GM15510 (cell line): ENCODE results near the gene PCDH9.

Source experiments
- POLR2A ChIP-seq: IDR thresholded peaks from 3 replicates; pipeline ENCODE4 v1.6.1; 2011; ENCODE audit warnings: borderline replicate concordance; ENCODE audit not compliant: insufficient read length; ENCODE audit errors: extremely low read depth

Gene PCDH9

DNA sequence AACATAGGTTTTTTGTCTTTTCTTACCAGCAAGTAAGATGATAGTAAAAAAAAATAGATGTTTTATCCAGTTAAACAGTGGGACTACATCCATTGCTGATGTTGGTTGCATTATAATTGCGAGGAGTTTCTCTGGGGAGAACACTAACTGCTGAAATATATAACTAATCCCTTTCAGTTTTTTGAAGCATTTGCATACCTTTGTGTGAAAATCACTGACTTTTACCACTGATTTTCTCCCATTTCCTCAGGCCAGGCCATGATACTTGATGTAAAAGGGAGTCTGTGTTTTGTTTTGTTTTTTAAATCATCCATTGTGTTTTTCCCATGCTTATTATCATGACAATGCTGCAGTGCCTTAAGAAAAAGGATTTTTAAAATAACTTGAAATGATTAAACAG, 699.5 kb downstream of the PCDH9 start:
- no peak for TF ChIP-seq POLR2A

DNA sequence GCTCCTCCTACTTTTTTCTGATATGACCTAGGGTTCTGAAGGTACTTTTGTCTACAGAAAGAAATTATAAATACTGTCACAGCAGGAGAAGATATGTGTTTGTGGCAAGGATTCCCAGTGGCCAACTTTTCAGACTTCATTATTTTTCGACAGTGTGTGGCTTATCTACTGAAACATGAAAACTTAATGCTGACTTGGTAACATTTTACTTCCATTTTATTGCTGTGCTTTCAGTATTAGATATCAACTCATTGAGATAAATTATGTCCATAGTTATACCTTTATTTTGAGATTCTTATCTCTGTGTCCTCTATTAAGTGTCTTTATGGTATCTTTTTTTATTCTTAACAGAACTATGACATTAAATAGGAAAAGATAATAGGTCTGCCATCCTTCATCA, 700.0 kb downstream of the PCDH9 start:
- TF ChIP-seq POLR2A, result no peak

DNA sequence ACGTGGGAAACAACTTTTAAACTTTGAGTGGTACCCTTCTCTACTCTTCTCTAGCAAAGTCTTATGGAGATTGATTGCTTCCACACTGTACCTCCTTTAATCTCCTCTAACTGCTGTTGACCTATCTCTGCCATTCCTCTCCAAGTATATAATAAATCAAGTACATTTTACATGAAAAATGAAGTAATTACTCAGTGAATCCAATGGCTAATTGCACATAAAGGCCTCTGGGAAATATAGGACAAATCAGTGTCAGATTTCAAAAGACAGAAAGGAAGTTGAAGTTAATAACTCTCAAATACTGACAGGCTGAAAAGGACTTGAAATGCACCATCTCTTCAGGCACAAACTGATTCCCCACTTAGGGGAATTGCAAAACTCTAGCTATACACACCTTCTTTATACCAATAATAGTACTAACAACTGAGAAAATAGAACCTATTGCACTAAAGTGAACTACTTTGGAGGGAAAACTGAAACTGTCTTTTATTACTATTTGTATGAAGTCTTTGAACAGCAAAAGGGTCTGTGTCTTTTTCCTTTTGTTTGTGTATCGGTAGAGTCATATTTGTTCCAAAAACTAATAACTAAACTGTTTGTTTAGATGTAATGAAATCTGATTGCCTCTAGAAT, 701.1 kb downstream of the PCDH9 start:
- TF ChIP-seq POLR2A, result no peak

DNA sequence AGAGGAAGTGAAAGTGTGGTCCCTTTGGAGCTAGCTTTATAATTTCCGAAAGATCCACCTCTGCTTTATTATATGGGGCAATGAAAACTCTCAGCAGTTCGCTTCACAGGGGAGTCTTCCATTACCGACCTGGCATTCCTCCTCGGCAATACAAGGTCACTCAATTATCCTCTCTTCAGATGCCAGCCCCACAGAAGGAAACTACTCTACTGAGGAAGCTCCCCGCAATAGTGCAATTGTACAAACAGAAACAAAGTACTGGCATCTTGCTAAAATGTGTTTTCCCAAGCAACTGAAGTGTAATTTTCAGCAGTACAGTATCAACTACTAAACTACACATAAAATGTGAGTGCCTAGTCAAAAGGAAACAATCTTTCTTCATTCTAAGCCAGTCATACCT, 702.0 kb downstream of the PCDH9 start:
- TF ChIP-seq POLR2A, result no peak

DNA sequence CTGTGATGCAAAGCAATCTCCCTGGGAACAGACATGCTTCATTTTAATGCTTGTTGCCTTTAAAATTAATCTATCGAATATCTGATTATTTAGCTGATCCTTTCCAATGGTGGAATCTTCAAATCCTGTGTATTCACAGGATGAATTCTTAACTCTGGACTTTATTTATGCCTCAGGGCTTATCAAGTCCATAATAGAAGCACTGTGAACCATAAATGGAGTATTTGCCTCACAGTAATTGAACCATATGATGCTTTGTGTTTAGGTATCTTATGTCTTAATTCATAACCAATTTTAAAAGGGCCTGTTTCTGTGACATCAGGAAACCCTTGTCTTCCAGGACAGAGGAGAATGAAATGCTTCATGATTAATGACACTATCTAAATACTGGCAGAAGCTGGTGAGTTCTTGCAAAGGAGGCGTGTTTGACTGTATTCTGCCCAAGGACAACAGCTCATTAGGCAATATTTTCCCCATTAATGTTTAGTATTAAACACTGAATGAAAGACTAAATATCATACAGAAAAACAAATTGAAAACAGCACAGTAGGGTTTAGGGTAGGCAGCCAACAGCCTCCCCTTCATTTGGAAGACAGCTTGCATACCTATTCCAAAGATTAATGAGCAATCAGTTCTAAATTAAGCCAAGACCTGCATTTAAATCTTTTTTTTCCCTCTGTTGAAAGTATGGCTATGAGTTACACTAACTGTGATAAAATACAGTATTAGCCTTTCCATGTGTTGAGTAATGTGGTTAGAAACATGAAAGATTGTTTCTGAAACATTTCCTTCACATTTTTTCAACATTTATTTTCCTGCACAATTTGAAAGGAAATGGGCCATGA, 709.4 kb downstream of the PCDH9 start:
- no peak for TF ChIP-seq POLR2A

DNA sequence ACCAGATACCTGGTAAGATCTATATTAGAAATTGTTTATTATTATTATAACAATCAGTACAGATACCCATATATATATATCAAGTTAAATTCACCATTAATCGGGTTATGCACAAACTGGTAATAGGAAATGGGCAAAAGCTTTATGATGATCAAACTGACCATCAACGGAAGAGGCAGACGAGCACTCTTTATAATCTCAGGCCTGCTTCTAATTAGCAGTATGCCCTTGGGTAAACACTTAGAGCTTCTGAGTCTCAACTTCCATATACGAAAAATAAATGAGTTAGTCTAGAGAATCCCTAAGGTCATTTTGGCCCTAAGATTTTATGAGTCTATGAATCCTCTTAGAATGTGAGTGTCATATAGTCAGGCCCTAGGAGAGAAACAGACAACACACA, 710.9 kb downstream of the PCDH9 start:
- TF ChIP-seq POLR2A, result no peak

DNA sequence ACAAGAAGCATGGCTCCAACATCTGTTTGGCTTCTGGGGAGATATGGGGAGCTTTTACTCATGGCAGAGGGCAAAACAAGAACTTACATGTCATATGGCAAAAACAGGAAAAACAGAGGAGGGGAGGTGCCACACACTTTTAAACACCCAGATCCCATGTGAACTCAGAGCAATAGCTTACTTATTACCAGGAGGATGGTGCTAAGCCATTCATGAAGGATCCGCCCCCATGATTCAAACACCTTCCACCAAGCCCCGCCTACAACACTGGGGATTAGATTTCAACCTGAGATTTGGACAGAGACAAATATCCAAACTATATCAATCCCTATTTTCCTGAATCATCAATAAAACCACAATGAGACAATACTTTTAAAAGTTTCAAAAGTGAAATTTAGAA, 712.1 kb downstream of the PCDH9 start:
- TF ChIP-seq POLR2A, result no peak

DNA sequence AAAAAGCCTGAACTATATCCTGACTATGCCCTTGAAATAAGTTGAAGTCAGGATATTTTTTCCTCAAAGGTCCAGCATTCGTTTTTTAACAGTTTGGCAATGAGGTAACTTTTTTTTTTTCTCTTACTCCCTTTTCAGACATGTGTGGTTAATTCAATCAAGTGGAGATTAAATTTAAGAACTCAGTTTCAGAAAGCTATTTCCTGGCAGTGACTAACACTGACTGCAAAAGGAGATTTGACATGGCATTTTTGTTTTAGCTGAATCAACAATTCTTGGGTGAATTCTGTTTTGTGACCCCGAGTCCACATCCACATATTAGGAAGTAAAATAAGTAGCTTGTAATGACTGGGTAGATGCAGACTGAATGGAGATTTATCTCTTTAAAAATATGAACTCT, 716.4 kb downstream of the PCDH9 start:
- no peak for TF ChIP-seq POLR2A

DNA sequence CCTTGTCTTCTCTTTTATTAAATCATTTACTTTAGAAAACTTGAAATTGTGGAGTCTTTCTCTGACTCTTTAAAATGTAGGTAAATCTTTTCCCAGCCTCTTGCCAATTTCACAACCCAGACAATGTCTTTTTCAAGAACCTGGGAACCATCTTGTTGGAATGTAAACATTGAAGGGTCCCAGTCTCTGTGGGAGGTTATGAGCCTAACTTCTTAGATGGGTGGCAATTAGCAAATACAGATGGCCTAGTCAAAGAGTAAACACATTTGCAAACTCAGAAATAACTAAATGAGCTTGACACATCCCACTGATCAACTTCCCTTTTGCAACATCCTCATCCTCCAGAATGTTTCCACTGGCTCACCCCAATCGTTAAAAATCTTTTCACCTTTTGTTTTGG, 721.0 kb downstream of the PCDH9 start:
- no peak for TF ChIP-seq POLR2A

DNA sequence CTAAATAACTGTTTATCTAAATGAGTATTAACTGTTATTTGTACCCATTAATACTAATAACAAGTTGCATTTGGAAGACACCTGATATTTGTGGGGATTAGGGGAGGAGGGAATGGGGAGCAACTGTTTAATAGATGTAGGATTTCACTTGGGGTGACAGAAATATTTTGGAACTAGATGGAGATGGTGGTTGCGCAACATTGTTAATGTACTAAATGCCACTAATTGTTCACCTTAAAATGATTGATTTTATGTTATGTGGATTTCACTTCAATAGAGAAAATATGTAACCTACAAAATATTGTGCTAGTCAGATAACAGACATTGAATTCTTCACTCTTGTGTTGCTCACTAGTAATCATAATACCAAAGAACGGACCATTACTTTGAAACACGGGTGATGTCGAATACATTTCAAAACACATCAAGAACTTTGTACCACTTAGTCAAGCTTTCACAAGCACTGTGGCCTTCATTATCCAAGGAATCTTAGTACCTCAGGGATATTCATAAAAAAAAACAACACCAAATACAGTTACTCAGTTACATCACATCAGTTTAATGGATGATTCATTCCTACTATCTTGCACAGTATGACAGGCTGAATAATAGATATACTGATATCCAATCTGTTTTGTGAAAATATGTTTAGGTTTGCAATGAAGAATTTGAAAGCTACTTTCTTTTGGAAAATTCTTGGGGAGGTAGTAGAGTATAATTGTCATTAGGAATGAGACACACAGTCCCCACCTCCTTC, 721.8 kb downstream of the PCDH9 start:
- no peak for TF ChIP-seq POLR2A

DNA sequence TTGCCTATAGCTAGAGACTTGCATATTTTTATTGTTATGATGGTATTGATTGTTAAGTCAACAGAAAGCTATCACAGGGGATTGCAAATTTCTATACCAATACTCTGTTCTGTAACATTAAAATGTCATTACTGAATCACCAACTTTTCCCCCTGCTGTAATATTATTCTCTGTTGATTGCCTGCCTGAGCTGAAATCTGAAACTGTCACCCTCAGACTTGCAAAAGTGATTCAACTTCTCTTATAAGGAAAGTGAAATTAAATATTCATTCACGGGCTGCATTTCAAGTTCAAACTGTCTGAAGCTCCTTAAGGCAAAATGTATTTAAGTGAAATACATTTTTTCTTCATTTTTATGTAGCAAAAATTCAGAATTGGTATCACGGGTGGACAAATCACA, 723.2 kb downstream of the PCDH9 start:
- no peak for TF ChIP-seq POLR2A

DNA sequence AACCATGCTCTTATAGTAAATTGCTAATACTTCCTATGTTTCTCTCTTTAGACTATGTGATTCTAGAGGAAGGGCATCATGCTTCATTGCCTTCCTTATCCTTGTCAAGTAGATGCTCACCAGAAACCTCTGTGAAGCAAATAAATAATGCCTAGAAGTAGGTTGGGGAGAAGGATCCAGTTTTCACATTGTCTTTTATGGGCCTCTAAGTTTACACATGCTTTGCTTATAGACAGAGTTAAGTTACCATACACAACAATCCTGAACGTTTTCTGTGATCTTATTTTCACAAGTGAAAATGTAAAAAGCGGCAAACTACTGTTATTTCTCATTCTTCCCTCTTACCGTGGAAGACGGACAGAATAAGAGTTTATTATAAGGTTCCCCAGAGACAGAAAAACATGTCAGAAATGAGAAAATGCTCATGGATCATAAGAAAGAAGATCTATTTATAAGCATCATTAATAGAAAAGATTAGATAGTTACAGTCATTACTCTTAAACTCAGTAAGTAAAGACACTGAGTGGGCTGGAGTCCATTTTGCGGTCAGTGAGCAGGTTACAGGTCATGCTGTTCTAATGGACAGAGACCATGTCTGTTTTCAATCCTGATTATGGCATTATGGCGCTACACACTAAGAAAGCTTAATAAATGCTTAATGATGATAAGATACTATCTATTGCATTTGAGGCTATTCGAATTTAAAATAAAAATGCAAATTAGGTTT, 723.9 kb downstream of the PCDH9 start:
- no peak for TF ChIP-seq POLR2A

DNA sequence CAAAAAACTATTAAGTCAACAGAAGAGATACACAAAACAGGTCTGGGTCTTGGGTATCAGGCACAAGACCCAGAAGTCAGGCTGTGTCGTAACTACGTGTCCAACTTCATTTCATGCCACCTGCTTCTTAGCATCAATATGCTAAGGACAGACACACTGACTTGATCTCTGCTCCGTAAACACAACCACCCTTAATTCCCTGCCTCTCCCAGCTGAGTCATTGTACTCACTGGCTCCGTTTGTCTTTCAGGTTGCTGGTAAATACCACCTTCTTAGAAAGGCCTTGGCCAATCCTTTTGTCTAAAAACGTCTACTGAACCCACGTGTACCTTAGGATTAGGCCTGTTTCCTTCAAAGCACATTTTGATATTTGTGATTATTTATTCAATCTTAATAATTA, 726.2 kb downstream of the PCDH9 start:
- TF ChIP-seq POLR2A, result no peak

DNA sequence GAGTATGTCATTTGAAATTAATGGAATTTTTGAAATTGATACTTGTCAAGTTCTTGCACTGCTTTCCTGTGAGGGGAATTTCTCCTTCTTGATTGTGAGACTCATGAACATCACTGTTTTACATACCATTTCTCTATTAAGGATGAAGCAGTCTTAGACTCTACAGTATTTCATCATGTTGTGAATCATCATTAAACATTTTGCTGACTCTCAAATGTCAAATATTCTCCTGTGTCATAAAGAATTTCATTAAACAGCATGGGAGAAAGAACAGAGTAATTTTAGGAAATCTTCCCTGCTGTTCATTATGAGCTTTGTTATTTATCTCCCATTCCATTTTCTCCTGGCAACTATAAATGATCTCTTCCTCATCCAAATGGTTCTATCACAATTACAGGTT, 729.0 kb downstream of the PCDH9 start:
- no peak for TF ChIP-seq POLR2A

DNA sequence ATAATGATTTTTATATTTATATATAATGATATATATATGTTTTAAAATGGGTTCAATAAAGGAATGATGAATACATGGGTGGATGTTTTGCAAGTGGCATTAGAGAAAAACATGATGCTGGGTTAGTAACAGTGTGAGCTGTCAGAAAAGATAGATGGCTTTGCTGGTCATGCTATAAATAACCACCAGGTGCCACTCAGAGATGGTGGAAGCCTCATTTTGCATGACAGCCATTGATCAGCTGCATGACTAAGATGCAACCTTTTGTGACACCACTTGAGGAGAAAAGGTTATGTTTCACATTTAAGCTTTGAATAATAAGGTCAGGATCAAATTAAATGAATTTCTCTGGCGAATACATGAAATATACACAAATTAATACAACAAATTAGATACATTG, 737.7 kb downstream of the PCDH9 start:
- no peak for TF ChIP-seq POLR2A

DNA sequence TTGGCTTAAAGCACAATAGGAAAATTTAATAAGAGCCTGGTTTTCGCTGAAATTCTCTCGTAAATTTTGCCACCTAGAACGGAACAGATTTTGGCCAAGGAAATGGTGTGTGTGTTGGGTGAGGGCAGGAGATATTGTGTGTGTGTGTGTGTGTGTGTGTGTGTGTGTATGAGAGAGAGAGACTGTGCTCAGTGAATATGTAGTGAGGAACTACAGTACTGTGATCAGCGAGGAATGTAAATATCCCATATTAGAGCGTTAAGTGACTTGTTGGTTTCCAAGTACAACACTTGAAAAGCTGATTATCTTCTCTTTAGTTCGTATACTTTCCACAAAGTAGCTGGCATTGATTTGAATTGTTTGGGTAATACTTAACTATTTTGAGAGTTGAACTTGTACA, 738.9 kb downstream of the PCDH9 start:
- no peak for TF ChIP-seq POLR2A

DNA sequence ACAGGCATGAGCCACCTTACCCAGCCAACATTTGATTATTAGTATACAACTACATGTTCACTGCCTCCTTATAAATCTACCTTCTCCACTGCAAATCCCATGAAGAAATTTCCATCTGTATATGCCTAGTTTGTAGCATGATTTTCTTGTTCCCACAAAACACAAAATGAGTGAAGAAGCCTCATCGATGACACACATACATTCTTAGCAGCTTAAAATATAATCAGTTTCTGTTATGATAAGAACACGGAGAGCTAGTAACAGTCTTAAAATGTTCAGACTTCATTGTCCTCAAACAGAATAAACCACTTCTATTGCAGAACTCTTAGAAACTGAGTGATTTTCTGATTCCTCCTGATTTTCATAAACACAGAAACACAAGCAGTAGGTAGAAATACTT, 740.5 kb downstream of the PCDH9 start:
- no peak for TF ChIP-seq POLR2A
